ENCODE results near the gene ST8SIA6. TPM values are rescaled to one million over a fixed set of nuclear protein-coding genes. Genes with fewer than 3 reads are reported as not detected.

ST8SIA6 gene
- total and polyA plus RNA-seq, 9 of the 15 experiments (the other 6 are each of a cell fraction or from before 2014, with no cell fraction given): 0.69 to 6.7 (median 5.0) TPM

- TF ChIP-seq ZBTB5 (IDR thresholded peaks at IDR 0.05): peak; percentile 87
- 0 out of 2 replicates have a peak, but pooled peaks have one; percentile 79 for TF ChIP-seq ZNF609 (CRISPR knock-in tag; IDR thresholded peaks at IDR 0.05; ENCODE audit: borderline replicate concordance)
- TF ChIP-seq ZFP1 (CRISPR knock-in tag; IDR thresholded peaks at IDR 0.05): no peak
- TF ChIP-seq ESRRA (IDR thresholded peaks at IDR 0.05; ENCODE audit: borderline replicate concordance, low read depth): peak; percentile 55; the same call in 1 of the 2 replicates
- TF ChIP-seq BCLAF1 (IDR thresholded peaks at IDR 0.05; ENCODE audit: borderline replicate concordance in 1 of 2, control insufficient read depth in 1 of 2, low read depth in 2 of 2, low read length in 1 of 2): peak; percentile 62 to 86; a peak in 2 of 4 replicates
- TF ChIP-seq ZC3H11A (IDR thresholded peaks at IDR 0.05; ENCODE audit: low read depth, low read length): no peak
- TF ChIP-seq POU5F1 (IDR thresholded peaks at IDR 0.05; ENCODE audit: borderline replicate concordance, low read depth, low read length, partially characterized antibody): no peak
- TF ChIP-seq ZNF140 (CRISPR knock-in tag; IDR thresholded peaks at IDR 0.05): no peak
- peak; percentile 97 for TF ChIP-seq SMARCC2 (IDR thresholded peaks at IDR 0.05; ENCODE audit: low read depth)
- no peak for TF ChIP-seq ZNF717 (CRISPR knock-in tag; IDR thresholded peaks at IDR 0.05)
- no peak for TF ChIP-seq ZNF707 (CRISPR knock-in tag; conservative IDR thresholded peaks at IDR 0.05)
- TF ChIP-seq SMARCA4 (IDR thresholded peaks at IDR 0.05): peak; percentile 99
- no peak for TF ChIP-seq MXI1 (IDR thresholded peaks at IDR 0.05; ENCODE audit: low read depth, low read length)
- TF ChIP-seq L3MBTL2 (IDR thresholded peaks at IDR 0.05): peak; percentile 82
- peak; percentile 74; the same call in 1 of the 2 replicates for TF ChIP-seq ZNF24 (IDR thresholded peaks at IDR 0.05)
- TF ChIP-seq GATAD2A (IDR thresholded peaks at IDR 0.05): no peak
- peak; percentile 95 for TF ChIP-seq MTA1 (IDR thresholded peaks at IDR 0.05; ENCODE audit: borderline replicate concordance)
- TF ChIP-seq SRSF7 (optimal IDR thresholded peaks at IDR 0.05; ENCODE audit: low read depth, low read length): no peak
- peak; percentile 55 to 67 for TF ChIP-seq FOXK2 (conservative IDR thresholded peaks at IDR 0.05 in 1 of 2, IDR thresholded peaks at IDR 0.05 in 1 of 2; ENCODE audit: low read depth in 2 of 2)
These were observed 28.7 kb downstream of the ST8SIA6 start (continued) for GRCh38 chr10:17425584-17426262.

All from K562 (cell line).